GM06990 (cell line): Measurements from ENCODE around the gene S100G.

Experiments used
- DNase-seq: peaks from one replicate; pipeline ENCODE4 v3.0.0-alpha.2; 2011; ENCODE audit not compliant: insufficient read length; ENCODE audit errors: extremely low read depth
- H3K27me3 ChIP-seq: replicated peaks from 2 replicates; pipeline ENCODE4 v1.6.0; 2011; ENCODE audit warnings: low read length; ENCODE audit not compliant: control insufficient read depth, insufficient read depth
- H3K36me3 ChIP-seq: 2 replicates; pipeline ENCODE4 v1.5.1; 2011; ENCODE audit warnings: low read length; ENCODE audit not compliant: control insufficient read depth, insufficient read depth
- H3K4me3 ChIP-seq: replicated peaks from 2 replicates; pipeline ENCODE4 v1.5.1; 2011; ENCODE audit warnings: low read depth, mild to moderate bottlenecking, control low read depth, low read length
- TF ChIP-seq, protein P1 (sequence below): IDR thresholded peaks from 2 replicates; pipeline ENCODE4 v1.5.1; 2011; ENCODE audit warnings: low read length, control low read depth, mild to moderate bottlenecking, inconsistent platforms; ENCODE audit not compliant: insufficient read depth, poor library complexity, severe bottlenecking

The S100G gene

DNA sequence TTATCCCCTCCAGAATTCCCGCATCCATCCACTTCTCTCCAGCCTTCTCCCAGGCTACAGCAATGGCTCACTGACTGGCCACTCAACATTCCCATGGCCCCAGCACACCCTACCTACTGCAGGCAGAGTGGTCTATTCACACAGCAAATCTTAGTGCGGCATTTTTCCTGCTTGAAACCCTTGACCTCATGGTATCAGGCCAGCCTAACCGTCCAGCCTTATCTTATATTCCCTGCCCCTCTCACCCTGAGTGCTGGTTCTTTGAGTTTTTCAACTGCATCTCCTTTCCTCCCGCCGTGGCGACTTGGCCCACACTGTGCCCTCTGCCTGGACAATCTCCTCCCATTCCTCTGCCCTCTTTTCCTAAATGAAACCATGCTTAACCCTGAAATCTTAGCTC is 10.0 kb upstream of the S100G start:
- Histone ChIP-seq H3K27me3 (no peaks in the 10 kb centered on the region), H3K4me3 (no peak overlapping the region), H3K36me3 (no peaks in the 10 kb centered on the region)
- TF ChIP-seq, protein P1, sequence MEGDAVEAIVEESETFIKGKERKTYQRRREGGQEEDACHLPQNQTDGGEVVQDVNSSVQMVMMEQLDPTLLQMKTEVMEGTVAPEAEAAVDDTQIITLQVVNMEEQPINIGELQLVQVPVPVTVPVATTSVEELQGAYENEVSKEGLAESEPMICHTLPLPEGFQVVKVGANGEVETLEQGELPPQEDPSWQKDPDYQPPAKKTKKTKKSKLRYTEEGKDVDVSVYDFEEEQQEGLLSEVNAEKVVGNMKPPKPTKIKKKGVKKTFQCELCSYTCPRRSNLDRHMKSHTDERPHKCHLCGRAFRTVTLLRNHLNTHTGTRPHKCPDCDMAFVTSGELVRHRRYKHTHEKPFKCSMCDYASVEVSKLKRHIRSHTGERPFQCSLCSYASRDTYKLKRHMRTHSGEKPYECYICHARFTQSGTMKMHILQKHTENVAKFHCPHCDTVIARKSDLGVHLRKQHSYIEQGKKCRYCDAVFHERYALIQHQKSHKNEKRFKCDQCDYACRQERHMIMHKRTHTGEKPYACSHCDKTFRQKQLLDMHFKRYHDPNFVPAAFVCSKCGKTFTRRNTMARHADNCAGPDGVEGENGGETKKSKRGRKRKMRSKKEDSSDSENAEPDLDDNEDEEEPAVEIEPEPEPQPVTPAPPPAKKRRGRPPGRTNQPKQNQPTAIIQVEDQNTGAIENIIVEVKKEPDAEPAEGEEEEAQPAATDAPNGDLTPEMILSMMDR = no peak
- no peak for DNase-seq

DNA sequence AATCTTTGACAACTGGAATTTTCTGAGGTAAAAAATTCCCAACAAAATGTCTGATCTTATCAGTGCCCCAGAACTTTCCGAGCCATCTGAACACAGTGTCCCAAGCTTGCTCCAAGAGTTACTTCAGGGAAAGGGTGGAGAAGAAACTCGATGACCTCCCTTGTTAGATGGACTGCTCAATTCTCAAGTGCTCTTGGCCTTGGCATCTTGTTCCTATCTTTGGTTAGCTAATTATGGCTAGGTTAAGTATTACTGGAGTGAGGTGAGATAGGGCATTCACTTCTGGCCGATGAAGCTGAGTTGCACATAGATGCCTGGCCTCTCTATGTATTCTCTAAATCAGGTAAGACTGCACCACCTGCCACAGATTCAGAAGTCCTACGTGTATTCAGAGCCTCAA is 9.1 kb upstream of the S100G start:
- DNase-seq = no peak
- Histone ChIP-seq H3K36me3 (no peaks in the 10 kb centered on the region), H3K4me3 (no peak overlapping the region), H3K27me3 (no peaks in the 10 kb centered on the region)
- TF ChIP-seq, protein P1 = no peak

DNA sequence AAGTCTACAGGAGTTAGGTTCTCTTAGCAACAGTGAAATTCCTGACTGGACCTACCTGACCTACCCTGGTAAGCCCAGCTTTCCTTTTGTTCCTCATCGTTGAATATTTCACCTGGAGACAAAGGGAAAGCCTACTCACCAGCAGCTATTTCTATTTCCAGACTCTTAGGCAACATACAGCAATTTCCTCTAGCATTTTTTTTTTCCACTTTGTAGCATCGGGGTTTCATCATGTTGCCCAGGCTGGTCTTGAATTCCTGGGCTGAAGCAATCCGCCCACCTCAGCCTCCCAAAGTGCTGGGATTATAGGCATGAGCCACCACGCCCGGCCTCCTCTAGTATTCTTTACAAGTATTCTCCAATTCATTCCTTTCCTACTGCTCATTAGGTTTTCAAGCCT is 6.8 kb upstream of the S100G start:
- no peak for DNase-seq
- TF ChIP-seq, protein P1 = no peak
- no peak overlapping the region for H3K4me3 ChIP-seq
- no peaks in the 10 kb centered on the region for H3K27me3 ChIP-seq
- H3K36me3 ChIP-seq = no peaks in the 10 kb centered on the region

DNA sequence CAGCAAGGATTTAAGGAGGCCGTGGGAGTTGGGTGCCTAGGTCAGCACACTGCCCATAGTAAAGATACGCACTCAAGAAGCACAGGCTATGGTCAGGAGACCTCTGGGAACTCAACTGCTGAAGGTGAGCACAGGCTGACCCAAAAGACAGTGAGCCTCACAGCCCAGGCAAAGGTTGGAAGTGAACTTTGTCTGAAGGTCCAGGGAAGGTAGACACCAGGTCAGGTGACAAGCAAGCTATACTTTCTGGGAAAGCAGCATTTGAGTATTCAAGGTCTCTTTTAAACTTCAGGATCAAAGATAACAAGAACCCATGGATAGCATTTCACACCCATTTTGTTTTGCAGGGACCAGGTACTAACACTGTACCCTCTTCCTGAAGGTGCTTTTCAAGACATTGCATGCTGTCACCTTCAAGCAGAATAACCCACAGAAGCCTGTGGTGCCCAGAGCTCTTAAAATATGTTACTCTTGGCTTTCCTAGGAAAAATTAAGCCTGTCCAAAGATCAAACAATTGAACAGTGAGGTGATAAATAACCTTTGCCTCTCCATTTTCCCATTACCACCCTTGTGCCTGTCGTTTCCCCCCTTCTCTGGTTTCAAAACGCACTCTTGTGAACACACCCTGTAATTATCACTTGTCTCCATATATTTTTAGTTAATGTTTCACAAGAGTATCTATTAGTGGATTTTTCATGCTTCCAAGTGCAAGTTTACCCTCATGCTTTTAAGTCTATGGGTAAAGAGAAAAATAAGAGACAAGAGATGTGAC is 3.4 kb upstream of the S100G start:
- Histone ChIP-seq H3K4me3 (no peak overlapping the region), H3K27me3 (no peaks in the 10 kb centered on the region), H3K36me3 (no peaks in the 10 kb centered on the region)
- TF ChIP-seq, protein P1 = no peak
- no peak for DNase-seq

DNA sequence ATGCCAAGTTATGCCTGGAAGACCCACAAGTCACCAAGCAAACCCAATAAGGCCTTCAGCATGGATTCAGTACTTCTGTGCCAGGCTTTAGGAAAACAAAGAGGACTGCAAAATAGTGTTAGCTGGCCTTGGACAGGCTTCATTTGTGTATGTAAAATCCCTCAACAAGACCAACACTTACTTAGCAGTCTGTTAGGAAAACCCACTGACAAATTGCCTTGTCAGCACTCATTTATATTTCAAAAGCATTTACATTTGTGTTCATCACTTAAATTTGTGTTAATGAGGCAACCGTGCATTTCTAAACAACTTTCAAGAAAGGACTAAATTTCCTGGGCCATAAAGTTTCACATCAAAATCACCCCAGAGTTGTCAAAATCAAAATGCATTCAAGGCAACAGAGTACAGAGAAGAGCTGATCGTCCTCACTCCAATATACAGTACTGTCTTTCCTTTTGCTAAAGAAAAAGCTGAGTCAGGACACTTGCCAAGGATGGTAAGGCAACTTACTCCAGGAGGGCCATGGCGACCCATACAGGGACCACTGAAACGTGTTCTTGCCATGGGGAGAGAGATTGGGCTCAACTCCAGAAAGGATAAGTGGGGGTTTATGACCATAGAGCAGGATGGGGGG is 1.6 kb downstream of the S100G start:
- no peak for DNase-seq
- H3K36me3 ChIP-seq = no peaks in the 10 kb centered on the region
- H3K27me3 ChIP-seq = no peaks in the 10 kb centered on the region
- no peak overlapping the region for H3K4me3 ChIP-seq
- TF ChIP-seq, protein P1 = no peak
